PC-3 (cell line): Measurements from ENCODE around the gene GTPBP3.

Source experiments
- CTCF ChIP-seq: fragments of 300-600 bp; sonication (generic); conservative IDR thresholded peaks from 2 replicates; pipeline ENCODE4 v1.5.1; 2017; ENCODE audit warnings: antibody characterized with exemption, low read depth, mild to moderate bottlenecking, low read length
- EZH2 ChIP-seq: fragments of 300-600 bp; sonication (generic); IDR thresholded peaks from one replicate; pipeline ENCODE4 v1.6.1; 2017; ENCODE audit warnings: antibody characterized with exemption, mild to moderate bottlenecking, low read length; ENCODE audit not compliant: unreplicated experiment

DNA sequence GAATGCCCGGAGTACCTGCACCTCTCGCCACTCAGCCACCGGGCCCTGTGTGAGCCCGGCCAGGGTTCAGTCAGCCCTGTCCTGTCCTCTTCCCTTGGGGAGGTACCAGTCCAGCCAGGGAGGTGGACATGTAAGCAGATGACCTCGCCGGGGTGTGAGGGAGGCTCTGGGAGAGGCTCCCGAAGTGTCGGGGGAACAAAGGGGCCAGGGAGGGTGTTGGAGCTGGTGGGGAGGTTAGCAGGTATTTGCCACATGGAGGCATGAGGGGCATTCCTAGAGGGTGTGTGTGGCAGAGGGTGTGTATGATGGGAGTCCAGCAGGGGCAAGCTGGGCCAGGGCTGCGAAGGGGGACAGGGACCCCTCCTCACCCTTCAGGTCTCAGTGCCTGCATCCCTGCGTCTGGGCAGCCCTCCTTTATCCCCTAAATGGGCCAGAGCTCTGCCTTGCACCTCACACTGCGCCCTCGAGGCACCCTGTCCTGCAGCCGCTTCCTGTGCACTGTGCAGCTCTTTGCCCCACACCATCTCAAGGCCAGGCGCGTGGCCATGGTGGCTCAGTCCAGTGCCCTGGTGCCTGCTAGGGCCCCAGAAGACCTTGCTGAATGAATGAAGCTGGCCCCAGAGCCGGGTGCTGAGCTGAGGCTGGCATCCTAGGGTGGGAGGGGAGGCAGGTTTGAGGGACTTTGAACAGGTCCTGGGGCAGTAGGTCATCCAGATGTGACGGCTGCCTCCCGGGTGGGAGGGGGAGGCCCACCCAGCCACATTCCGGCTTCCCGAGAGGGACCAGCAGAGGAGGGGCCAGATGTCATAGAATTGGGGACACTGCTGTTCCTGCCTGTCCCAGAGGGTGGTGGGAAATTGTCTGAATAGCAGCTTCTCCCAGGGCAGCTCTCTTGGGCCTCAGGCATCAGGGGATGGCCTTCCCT, 24.9 kb upstream of the GTPBP3 start:
- TF ChIP-seq CTCF (no peak), EZH2 (no peak)
